ENCODE results near the gene TMTC2.

Gene TMTC2

GRCh38 chr12:82893896-82894295 is 207.2 kb downstream of the TMTC2 start:
- H3K36me3 ChIP-seq (ENCODE audit: low read length), result no peaks in the 10 kb centered on the region
- H4K20me1 ChIP-seq (ENCODE audit: low read depth, low read length), result no peaks in the 10 kb centered on the region
- H3K9ac ChIP-seq (ENCODE audit: low read length), result no peak overlapping the region
- no peaks in the 10 kb centered on the region for H3K27me3 ChIP-seq (ENCODE audit: low read length)
- H2AFZ ChIP-seq (ENCODE audit: low read depth, low read length, severe bottlenecking), result no peak overlapping the region
- H3K9me2 ChIP-seq (replicated peaks; ENCODE audit: insufficient read depth, low read length), result no peaks in the 10 kb centered on the region
- H3K4me2 ChIP-seq (ENCODE audit: low read depth, low read length, poor library complexity, severe bottlenecking), result no peak overlapping the region
- no peaks in the 10 kb centered on the region for H3F3A ChIP-seq (ENCODE audit: insufficient read depth)
- no peak overlapping the region for H3K4me3 ChIP-seq (ENCODE audit: insufficient read depth, low read length, poor library complexity, severe bottlenecking)
- no peak overlapping the region for H3K27ac ChIP-seq (ENCODE audit: low read depth, low read length)
- H3K9me3 ChIP-seq (ENCODE audit: insufficient read depth, low read length), result no peaks in the 10 kb centered on the region
- TF ChIP-seq EZH2phosphoT487 (conservative IDR thresholded peaks at IDR 0.05; ENCODE audit: low read length) (no peak), CTCF (IDR thresholded peaks at IDR 0.05; ENCODE audit: insufficient read depth, low read length, poor library complexity, severe bottlenecking) (no peak)
- no peaks in the 10 kb centered on the region for H3K79me2 ChIP-seq (ENCODE audit: insufficient read depth, low read length)

- no peak overlapping the region for H2AFZ ChIP-seq (ENCODE audit: low read depth, low read length, severe bottlenecking)
- H3K9me2 ChIP-seq (replicated peaks; ENCODE audit: insufficient read depth, low read length), result no peaks in the 10 kb centered on the region
- H3K36me3 ChIP-seq (ENCODE audit: low read length), result no peaks in the 10 kb centered on the region
- no peaks in the 10 kb centered on the region for H3K27me3 ChIP-seq (ENCODE audit: low read length)
- no peaks in the 10 kb centered on the region for H4K20me1 ChIP-seq (ENCODE audit: low read depth, low read length)
- H3K27ac ChIP-seq (ENCODE audit: low read depth, low read length), result no peak overlapping the region
- TF ChIP-seq EZH2phosphoT487 (conservative IDR thresholded peaks at IDR 0.05; ENCODE audit: low read length) (no peak), CTCF (IDR thresholded peaks at IDR 0.05; ENCODE audit: insufficient read depth, low read length, poor library complexity, severe bottlenecking) (no peak)
- H3K9ac ChIP-seq (ENCODE audit: low read length), result no peak overlapping the region
- H3K9me3 ChIP-seq (ENCODE audit: insufficient read depth, low read length), result no peaks in the 10 kb centered on the region
- no peaks in the 10 kb centered on the region for H3K79me2 ChIP-seq (ENCODE audit: insufficient read depth, low read length)
- H3K4me3 ChIP-seq (ENCODE audit: insufficient read depth, low read length, poor library complexity, severe bottlenecking), result no peak overlapping the region
- no peak overlapping the region for H3K4me2 ChIP-seq (ENCODE audit: low read depth, low read length, poor library complexity, severe bottlenecking)
- no peaks in the 10 kb centered on the region for H3F3A ChIP-seq (ENCODE audit: insufficient read depth)
Measured at GRCh38 chr12:82896277-82896676, 209.6 kb downstream of the TMTC2 start.

DNA sequence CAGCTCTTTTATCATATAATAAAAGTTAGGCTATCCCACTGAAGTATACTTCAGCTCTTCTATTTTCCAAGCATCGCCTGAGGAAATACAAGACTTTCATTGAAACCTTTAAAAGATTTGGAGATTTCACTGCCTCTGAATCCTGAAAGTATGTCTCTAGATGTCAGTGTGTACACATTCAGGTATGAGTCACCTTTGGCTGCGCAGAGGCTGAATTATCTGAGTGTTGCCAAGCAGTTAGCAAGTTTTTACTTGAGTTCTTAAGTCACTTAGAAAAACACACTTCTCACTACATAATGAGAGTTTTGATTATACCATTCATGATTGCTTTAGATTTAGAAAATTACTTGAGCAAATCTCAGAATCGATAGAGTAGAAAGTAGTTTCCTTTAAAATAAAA is 210.3 kb downstream of the TMTC2 start:
- Histone ChIP-seq H3K9ac (ENCODE audit: low read length) (no peak overlapping the region), H3K36me3 (ENCODE audit: low read length) (no peaks in the 10 kb centered on the region), H3F3A (ENCODE audit: insufficient read depth) (no peaks in the 10 kb centered on the region), H4K20me1 (ENCODE audit: low read depth, low read length) (no peaks in the 10 kb centered on the region), H3K9me3 (ENCODE audit: insufficient read depth, low read length) (no peaks in the 10 kb centered on the region), H3K27me3 (ENCODE audit: low read length) (no peaks in the 10 kb centered on the region), H2AFZ (ENCODE audit: low read depth, low read length, severe bottlenecking) (no peak overlapping the region), H3K4me3 (ENCODE audit: insufficient read depth, low read length, poor library complexity, severe bottlenecking) (no peak overlapping the region), H3K9me2 (replicated peaks; ENCODE audit: insufficient read depth, low read length) (no peaks in the 10 kb centered on the region), H3K4me2 (ENCODE audit: low read depth, low read length, poor library complexity, severe bottlenecking) (no peak overlapping the region), H3K79me2 (ENCODE audit: insufficient read depth, low read length) (no peaks in the 10 kb centered on the region), H3K27ac (ENCODE audit: low read depth, low read length) (no peak overlapping the region)
- no peak for TF ChIP-seq CTCF (IDR thresholded peaks at IDR 0.05; ENCODE audit: insufficient read depth, low read length, poor library complexity, severe bottlenecking)
- no peak for TF ChIP-seq EZH2phosphoT487 (conservative IDR thresholded peaks at IDR 0.05; ENCODE audit: low read length)

DNA sequence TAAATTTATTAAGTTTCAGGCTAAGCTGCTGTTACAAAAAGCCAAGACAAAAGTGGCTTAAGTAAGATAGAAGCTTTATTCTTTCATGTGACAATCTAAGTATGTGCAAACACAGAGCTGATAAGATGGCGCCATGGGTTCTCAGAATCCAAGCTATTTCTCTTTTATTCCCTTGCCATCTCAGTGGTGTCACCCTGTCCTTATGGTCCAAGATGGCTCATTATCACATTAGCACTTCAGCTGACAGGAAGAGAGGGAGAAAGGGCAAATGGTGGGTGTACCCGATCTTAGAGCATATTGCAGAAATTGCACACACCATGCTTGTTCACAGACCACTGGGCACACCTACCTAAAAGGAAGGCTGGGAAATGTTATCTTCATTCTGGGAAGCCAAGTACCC is 211.7 kb downstream of the TMTC2 start:
- H3K36me3 ChIP-seq (ENCODE audit: low read length), result no peaks in the 10 kb centered on the region

More for the DNA sequence above, 211.7 kb downstream of the TMTC2 start:
- H3K79me2 ChIP-seq (ENCODE audit: insufficient read depth, low read length), result no peaks in the 10 kb centered on the region
- H3K27me3 ChIP-seq (ENCODE audit: low read length), result no peaks in the 10 kb centered on the region
- no peak overlapping the region for H3K4me3 ChIP-seq (ENCODE audit: insufficient read depth, low read length, poor library complexity, severe bottlenecking)
- no peak overlapping the region for H2AFZ ChIP-seq (ENCODE audit: low read depth, low read length, severe bottlenecking)
- no peak overlapping the region for H3K27ac ChIP-seq (ENCODE audit: low read depth, low read length)
- H3K9me3 ChIP-seq (ENCODE audit: insufficient read depth, low read length), result no peaks in the 10 kb centered on the region
- no peak overlapping the region for H3K9ac ChIP-seq (ENCODE audit: low read length)
- no peaks in the 10 kb centered on the region for H3K9me2 ChIP-seq (replicated peaks; ENCODE audit: insufficient read depth, low read length)
- no peak for TF ChIP-seq CTCF (IDR thresholded peaks at IDR 0.05; ENCODE audit: insufficient read depth, low read length, poor library complexity, severe bottlenecking)
- no peak for TF ChIP-seq EZH2phosphoT487 (conservative IDR thresholded peaks at IDR 0.05; ENCODE audit: low read length)
- no peak overlapping the region for H3K4me2 ChIP-seq (ENCODE audit: low read depth, low read length, poor library complexity, severe bottlenecking)
- H3F3A ChIP-seq (ENCODE audit: insufficient read depth), result no peaks in the 10 kb centered on the region
- no peaks in the 10 kb centered on the region for H4K20me1 ChIP-seq (ENCODE audit: low read depth, low read length)

All from SU-DHL-6 (cell line).